Activated T-cell treated with anti-CD3 and anti-CD28 coated beads for 1 hour (primary cell): Measurements from ENCODE around the gene PLD5.

ENCODE experiments used
- DNase-seq: peaks from one replicate; pipeline ENCODE4 v3.0.0-alpha.2; 2020; ENCODE audit warnings: low read depth

Gene PLD5

GRCh38 chr1:242056988-242057744 lies 467.3 kb downstream of the PLD5 start:
- DNase-seq = no peak

DNA sequence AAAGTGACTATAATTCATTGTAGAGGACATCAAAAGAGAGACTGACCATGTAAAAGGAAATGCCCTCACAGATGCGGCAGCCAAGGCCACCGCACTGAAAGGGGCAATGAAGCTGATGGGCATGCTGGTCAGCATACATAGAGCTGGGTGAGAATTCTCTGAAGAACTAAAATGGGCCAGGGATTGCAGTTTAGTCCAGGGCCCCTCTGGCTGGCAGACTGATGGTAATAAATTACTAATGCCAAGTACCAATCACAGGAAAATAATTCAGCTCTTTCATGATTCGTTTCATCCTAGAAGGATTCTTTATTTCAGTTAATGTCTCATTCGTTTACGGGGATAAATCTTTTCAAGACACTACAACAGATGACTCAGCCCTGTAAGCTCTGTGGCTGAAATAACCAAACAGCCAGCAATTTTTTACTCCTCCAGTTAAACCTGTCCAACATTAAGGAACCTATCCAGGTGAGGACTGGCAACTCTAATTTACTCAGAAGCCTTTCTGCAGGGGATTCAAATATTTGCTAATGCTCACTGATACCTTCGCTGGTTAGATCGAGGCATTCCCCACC lies 468.7 kb downstream of the PLD5 start:
- DNase-seq = no peak

- DNase-seq = no peak
These were observed 481.3 kb downstream of the PLD5 start for GRCh38 chr1:242043165-242043564.

- DNase-seq = no peak
These were observed 490.1 kb downstream of the PLD5 start for GRCh38 chr1:242034392-242034791.

DNA sequence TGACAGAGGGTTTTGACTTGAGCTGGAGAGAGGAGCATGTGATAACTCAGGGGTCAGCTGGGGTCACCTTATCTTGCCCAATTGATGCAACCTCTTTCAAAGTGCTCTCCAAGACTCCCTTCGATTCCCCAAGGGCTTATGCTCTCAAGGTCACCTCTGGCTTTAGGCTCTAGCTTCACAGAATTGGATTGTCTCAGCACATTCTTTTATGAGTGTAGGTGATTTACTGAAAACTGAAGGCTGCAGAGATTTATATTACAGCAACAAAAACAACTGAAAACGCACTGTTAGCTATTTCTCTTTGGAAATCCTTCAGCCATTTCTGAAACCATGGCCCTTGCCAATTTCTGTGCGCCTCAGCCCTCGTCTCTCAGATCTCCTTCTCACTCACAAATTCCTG lies 491.1 kb downstream of the PLD5 start:
- DNase-seq = no peak
